NCI-H2081 (cell line): ENCODE results near the gene TCF3.
A peak's percentile ranks its signal among the peaks of the same experiment; 100 is the strongest.

ENCODE experiments used
- DNase-seq, 2 experiments: peaks; one replicate each; lab custom pipeline; 2025; lab: John Stamatoyannopoulos, UW

The TCF3 gene

DNA sequence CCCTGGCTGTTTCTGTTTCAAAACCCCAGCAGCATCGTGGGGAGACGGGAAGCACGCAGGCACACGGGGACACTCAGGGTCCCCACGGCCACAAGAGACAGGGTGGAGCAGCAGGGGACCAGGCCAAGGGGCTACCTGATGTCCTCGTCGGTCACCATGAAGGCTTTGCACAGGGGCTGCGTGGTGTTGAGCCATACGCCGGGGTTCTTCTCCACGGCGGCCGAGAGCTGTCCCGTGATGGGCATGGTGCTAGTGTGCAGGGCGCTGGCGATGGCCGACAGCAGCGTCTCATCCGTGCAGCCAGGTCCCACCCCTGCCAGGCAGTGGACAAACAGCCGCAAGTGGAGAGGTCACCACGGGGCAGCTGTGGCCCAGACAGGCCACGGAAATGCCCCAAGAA is 71.5 kb downstream of the TCF3 start:
- no peak for DNase-seq

- no peak for DNase-seq
Observed at GRCh38 chr19:1580382-1580781, 72.0 kb downstream of the TCF3 start.

DNA sequence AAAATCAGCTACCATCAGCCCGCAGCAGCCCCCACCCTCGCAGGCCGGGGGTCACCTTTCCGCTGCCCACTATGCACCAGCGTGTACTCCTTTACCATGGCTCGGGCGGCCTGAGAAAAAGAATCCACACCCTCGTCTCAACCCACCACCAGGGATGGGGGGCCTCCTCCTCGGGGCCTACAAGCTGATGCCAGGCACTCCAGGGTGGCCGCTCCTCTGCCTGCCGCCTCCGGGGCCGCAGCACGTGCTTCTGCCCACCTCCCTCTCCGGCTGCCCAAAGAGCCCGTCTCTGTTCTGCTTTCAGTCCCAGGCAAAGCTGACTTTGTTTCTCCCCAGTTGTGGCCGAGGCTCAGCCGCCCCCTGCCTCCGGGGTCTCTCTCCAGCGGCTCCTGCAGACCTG is 73.2 kb downstream of the TCF3 start:
- no peak for DNase-seq

- DNase-seq: no peak
Observed at GRCh38 chr19:1577929-1578618, 74.3 kb downstream of the TCF3 start.

DNA sequence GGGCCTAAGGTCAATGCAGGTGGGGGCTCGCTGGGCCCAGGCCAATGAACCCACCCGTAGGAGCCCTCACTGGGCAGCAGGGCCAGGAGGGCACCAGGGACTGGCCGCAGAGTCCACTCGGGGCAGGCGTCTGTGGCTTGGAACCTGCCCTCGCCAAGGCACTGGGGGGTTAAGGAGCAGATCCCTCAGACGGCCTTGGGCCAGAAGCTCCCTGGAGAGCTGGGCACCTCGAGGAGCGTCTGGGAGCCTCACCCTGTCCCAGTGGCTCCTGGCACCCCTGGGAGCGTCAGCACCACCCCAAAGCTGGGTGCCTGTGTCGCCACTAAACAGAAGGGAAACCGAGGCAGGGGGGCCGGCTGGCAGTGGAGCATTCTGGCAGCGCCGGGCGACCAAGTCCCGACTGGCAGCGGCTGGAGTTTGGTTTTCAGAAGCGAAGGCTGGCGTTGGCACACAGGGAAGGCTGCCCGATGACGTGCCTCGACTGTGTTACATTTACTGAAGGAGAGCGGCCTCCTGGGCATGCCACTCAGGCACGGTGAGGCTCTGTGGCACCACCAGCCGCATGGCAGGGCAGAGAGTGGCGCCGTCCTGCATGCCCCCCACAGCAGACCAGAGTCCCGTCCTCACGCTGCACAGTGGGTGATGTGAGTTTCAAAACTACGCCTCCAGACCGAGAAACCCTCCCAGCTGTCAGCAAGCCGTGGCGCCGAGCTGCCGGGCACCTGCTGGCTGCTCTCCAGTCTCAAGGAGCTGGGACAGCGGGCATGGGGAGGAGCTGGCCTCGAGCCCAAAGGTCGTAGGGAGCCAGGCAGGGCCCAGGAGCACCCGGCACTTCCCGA is 75.1 kb downstream of the TCF3 start:
- no peak for DNase-seq

GRCh38 chr19:1576242-1577089 is 75.9 kb downstream of the TCF3 start:
- no peak for DNase-seq

DNA sequence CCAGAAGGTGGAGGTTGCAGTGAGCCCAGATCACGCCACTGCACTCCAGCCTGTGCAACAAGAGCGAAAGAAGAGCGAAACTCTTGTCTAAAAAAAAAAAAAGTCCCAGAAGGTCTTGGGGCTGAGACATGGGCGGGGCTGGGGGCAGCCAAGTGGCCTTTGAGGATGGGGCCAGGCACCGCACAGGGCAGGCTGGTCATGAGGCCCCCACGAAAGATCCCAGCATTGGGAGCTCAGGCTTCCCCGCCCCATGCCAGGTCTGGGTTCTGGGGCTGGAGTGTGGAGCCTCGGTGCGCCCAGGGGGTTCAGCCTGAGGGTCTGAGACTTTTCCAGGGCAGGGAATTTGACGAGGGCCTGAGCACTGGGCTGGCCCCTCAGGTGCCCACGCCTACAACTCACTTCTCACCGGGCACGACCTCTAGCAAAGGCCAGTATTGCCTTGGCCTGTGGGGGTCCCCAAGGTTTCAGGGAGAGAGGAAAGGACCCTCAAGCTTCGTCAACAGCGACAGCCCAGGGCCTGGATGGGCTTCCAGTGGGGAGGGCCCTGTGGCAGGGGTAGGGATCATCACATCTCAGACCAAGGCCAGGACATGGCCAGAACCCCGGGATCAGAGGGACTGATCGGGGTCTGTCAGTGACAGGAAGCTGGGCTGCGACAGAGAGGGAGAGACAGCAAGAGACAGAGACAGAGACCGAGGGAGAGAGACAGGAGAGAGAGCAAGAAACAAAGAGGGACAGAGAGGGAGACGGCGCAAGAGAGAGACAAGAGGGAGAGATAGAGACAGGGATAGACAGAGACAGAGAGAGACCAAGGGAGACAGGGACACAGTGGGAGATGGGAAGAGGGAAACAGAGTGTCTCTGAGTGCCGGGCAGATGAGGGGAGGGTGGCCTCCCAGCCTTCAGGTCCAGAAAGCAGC is 76.8 kb downstream of the TCF3 start:
- DNase-seq: no peak

GRCh38 chr19:1574354-1575136 is 77.9 kb downstream of the TCF3 start:
- DNase-seq: no peak

DNA sequence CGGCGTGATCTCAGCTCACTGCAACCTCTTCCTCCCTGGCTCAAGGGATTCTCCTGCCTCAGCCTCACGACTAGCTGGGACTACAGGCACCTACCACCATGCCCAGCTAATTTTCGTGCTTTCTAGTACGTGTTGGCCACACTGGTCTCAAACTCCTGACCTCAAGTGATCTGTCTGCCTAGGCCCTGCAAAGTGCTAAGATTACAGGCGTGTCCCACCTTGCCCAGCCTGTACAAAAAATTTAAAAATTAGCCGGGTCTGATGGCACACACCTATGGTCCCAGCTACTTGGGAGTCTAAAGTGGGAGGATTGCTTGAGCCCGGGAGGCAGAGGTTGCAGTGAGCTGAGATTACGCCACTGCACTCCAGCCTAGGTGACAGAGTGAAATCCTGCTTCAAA is 79.6 kb downstream of the TCF3 start:
- no peak for DNase-seq

DNA sequence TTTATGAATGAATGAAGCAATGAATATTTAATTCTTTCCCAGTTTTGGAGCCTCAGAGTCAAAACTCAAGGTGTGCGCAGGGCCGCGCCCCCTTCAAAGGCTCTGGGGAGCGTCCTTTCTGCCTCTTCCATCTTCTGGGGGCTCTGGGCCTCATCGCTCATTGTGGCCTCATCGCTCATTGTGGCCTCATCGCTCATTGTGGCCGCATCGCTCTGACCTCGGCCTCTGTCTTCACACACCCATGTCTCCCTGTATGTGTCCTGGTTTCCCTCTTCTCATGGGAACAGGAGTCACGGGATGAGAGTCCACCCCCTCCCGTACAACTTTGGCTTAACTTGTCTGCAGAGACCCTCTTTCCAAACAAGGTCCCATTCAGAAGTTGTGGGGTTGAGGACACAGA is 81.1 kb downstream of the TCF3 start:
- no peak for DNase-seq

GRCh38 chr19:1570836-1571235 is 81.6 kb downstream of the TCF3 start:
- no peak for DNase-seq

DNA sequence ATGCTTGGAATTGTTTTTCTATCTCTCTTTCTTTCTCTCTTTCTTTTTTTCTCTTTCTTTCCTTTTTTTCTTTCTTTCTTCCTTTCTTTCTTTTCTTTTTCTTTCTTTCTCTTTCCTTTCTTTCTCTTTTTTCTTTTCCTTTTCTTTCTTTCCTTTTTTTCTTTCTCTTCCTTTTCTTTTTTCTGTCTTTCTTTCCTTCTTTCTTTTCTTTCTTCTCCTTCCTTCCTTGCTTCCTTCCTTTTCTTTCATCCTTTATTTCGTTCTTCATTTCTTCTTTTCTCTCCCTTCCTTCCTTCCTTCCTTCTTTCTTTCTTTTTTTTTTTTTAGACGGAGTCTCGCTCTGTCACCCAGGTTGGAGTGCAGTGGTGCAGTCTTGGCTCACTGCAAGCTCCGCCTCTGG is 82.4 kb downstream of the TCF3 start:
- DNase-seq: no peak

DNA sequence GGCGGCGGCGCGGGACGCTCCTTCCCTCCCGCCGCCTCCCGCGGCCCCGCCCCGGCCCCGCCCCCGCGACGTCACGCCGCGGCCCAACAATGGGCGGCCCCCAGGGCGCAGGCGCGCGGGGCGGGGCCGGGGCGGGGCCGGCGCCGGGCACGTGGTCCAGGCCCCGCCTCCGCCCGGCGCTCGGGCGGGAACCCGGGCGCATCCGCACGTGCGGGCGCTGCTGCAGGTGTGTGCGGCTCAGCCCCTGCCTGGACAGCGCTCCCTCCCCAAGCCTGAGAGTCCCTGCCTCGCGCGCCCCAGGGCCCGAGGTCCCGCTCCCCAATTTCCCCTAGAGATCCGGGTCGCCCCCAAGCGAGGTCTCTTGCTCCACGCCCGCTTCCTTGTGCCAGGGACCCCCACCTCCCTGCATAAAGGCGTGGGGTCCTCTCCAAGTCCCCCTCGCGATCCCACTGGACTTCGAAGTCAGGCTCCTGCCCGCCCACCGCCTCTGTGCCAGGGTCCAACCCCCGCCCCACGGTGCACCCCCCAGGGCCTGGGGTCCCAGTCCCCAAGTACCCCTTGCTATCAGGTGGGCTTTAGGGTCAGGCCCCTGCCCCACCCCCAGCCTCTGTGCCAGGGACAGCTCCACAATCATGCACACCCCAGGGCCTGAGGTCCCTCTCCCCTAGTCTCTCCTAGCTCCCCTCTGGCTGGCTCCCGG is 83.9 kb downstream of the TCF3 start, which contains the start of gene MEX3D:
TSS of gene MEX3D (minus strand) at position 6 of the 700 bp plus-strand sequence. CDS start 267 bp downstream, outside the sequence.
- peak; percentile 70 to 79 for DNase-seq

- no peak for DNase-seq
Observed at GRCh38 chr19:1567848-1568227, 84.6 kb downstream of the TCF3 start.

GRCh38 chr19:1567116-1567847 is 85.1 kb downstream of the TCF3 start:
- peak in 1 of 2 experiments; percentile 25 for DNase-seq

DNA sequence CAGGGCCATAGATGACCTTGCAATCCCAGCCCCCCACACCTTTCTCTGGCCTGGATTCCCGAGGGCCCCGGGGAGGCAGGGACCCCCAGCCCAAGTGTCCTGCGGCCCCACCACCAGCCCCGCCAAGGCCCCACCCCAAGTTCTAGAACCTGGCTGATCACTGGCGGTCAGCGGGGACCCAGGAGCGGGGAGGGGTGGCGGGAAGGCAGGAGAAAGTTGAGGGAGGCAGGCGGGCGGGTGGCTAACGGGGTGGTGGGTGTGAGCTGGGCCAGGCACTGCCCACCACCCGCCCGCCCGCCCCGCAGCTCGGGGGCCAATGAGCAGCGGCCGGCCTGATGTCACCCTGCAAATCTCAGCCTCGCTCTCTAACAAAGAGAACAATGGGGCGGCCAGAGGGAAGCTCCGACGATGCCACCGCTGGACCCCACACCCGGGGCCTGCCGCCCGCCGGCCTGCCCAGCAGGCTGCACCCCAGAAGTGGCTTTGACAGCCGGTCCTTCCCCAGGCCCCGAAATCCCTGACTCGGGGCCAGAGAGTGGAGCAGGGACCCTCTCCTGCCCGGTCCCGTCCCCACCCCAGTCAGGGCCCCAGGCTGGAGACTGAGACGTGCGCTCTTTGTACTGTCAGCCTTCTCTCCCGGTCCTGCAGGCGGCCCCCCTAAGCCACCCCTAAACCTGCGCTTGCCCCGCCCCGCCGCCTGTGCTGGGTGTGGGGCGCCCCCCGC is 85.9 kb downstream of the TCF3 start:
- peak; percentile 68 to 73 for DNase-seq

DNA sequence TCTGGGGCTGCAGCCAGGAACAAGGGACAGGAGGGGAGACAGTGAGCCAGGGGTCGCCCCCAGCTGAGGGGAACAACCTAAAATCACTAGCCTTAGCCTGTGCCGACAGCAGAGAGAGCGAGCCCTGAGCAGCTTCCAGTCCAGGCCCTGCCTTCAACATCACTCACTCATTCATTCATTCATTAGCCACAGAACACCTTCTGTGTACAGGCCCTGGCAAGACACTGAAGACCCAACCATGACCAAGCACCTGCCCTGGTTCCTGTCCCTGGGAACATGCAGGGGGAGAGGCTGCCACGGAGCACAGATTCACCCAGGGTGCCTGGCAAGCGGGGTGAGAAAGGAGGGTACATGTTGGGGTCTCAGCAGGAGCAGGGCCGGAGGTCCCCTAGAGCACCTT is 89.2 kb downstream of the TCF3 start:
- no peak for DNase-seq

DNA sequence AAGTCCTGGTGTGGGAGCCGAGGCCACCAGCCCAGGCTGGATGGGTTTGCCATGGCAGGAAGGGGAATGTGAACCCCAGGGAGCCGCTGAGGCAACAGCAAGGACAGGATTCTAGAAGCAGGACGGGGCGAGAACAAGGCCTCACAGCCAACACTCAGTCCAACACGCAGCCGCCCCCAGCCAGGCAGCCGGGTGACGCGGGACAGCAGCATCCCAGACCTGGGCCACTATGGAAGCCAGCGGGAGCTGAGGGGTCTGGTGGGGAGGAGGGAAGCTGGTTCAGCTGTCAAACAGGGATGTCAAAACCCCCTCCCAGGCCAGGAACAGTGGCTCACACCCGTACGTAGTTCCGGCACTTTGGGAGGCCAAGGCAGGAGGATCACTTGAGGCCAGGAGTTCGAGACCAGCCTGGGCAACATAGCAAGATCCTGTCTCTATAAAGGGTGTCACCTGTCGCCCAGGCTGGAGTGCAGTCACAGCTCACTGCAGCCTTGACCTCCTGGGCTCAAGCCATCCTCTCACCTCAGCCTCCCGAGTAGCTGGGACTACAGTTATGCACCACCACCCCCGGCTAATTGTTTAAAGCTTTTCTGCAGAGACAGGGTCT is 91.1 kb downstream of the TCF3 start:
- no peak for DNase-seq
